Measurements from ENCODE around the gene CAP2. TPM values are rescaled to one million over a fixed set of nuclear protein-coding genes. Genes with fewer than 3 reads are reported as not detected.
"Not testable (repeated sequence)": the region's sequence is repeated elsewhere in the genome, so short reads cannot be mapped to it uniquely, and the experiment has no call there.

CAP2 gene
- total RNA-seq, 4 donors from 2014 or later = 11.8 to 27.6 (median 15.0) TPM

- Histone ChIP-seq H3K27ac (no peak overlapping the region), H3K4me1 (no peaks in the 10 kb centered on the region), H3K4me3 (no peak overlapping the region), H3K36me3 (no peaks in the 10 kb centered on the region), H3K27me3 (no peaks in the 10 kb centered on the region), H3K9me3 (no peaks in the 10 kb centered on the region)
- intact Hi-C loops (cut with DNase I; ENCODE audit: low total_unique reads) = no loop called here
- TF ChIP-seq POLR2A (IDR thresholded peaks at IDR 0.05) (no peak), CTCF (IDR thresholded peaks at IDR 0.05) (no peak)
- no peak for DNase-seq
These were observed 38.2 kb downstream of the CAP2 start for GRCh38 chr6:17431581-17431980.

DNA sequence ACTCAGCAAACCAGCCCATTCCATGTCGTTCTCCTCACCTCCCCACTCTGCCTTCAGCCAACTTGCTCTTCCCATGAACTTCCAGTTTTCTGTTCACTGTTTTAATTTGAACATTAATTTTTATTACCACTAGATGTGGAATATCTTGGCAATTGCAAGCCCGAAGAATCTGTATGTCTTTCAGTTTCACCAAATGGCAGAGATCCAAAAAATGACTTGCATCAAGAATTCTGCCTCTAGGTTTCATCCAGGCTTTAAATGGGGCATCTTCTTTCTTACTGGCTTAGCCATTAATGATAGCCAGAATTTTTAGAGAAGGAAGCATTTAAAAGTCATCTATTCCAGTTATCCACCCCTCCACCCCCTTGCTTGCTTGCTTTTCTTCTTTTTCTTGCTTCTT lies 39.0 kb downstream of the CAP2 start:
- Histone ChIP-seq H3K4me1 (no peaks in the 10 kb centered on the region), H3K4me3 (no peak overlapping the region), H3K27ac (no peak overlapping the region), H3K36me3 (no peaks in the 10 kb centered on the region), H3K9me3 (no peaks in the 10 kb centered on the region), H3K27me3 (no peaks in the 10 kb centered on the region)
- TF ChIP-seq CTCF (IDR thresholded peaks at IDR 0.05) = no peak
- intact Hi-C loops (cut with DNase I; ENCODE audit: low total_unique reads) = no loop called here
- no peak for DNase-seq

- H3K4me1 ChIP-seq = no peaks in the 10 kb centered on the region
- intact Hi-C loops (cut with DNase I; ENCODE audit: low total_unique reads) = no loop called here
- H3K27me3 ChIP-seq = no peaks in the 10 kb centered on the region
- no peaks in the 10 kb centered on the region for H3K36me3 ChIP-seq
- H3K27ac ChIP-seq = no peak overlapping the region
- no peaks in the 10 kb centered on the region for H3K9me3 ChIP-seq
- TF ChIP-seq CTCF (IDR thresholded peaks at IDR 0.05) (no peak), POLR2A (IDR thresholded peaks at IDR 0.05) (no peak)
- no peak overlapping the region for H3K4me3 ChIP-seq
- no peak for DNase-seq
These were observed 46.0 kb downstream of the CAP2 start for GRCh38 chr6:17439243-17439993.

GRCh38 chr6:17440811-17441210 lies 47.4 kb downstream of the CAP2 start:
- H3K27ac ChIP-seq; DNase-seq; H3K4me3 ChIP-seq; intact Hi-C loops (cut with DNase I; ENCODE audit: low total_unique reads); H3K9me3 ChIP-seq; H3K27me3 ChIP-seq; H3K4me1 ChIP-seq; H3K36me3 ChIP-seq: not testable (repeated sequence)

- TF ChIP-seq POLR2A (IDR thresholded peaks at IDR 0.05) = no peak
- TF ChIP-seq CTCF (IDR thresholded peaks at IDR 0.05) = no peak
- H3K36me3 ChIP-seq = no peaks in the 10 kb centered on the region
- no peaks in the 10 kb centered on the region for H3K27me3 ChIP-seq
- no peak for DNase-seq
- no peaks in the 10 kb centered on the region for H3K9me3 ChIP-seq
- H3K4me1 ChIP-seq = no peaks in the 10 kb centered on the region
- intact Hi-C loops (cut with DNase I; ENCODE audit: low total_unique reads) = no loop called here
- no peak overlapping the region for H3K4me3 ChIP-seq
- no peak overlapping the region for H3K27ac ChIP-seq
These were observed 48.8 kb downstream of the CAP2 start for GRCh38 chr6:17442196-17442595.

DNA sequence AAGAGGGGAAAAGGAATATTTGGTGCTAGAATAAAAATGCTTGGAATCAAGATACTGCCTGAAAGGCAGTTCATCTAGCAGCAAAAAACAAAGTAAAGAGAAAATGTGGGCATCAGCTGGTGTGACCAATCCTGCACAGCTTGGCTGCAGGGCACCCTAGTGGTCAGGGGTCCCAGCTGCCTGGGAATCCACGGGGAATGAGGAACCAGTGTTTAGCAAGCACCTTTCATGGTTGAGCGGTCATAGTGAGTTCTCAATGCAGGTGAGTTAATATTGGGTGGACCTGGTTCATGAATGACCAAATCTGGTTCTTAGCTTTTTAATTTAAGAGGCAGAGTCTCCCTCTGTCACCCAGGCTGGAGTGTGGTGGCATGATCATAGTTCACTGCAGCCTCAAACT lies 53.3 kb downstream of the CAP2 start:
- no peaks in the 10 kb centered on the region for H3K36me3 ChIP-seq
- H3K4me3 ChIP-seq = no peak overlapping the region
- H3K27me3 ChIP-seq = no peaks in the 10 kb centered on the region
- intact Hi-C loops (cut with DNase I; ENCODE audit: low total_unique reads) = no loop called here
- H3K9me3 ChIP-seq = no peaks in the 10 kb centered on the region
- no peaks in the 10 kb centered on the region for H3K4me1 ChIP-seq
- H3K27ac ChIP-seq = no peak overlapping the region
- TF ChIP-seq CTCF (IDR thresholded peaks at IDR 0.05) (no peak), POLR2A (IDR thresholded peaks at IDR 0.05) (no peak)
- DNase-seq = no peak

Measured in uterus (tissue), 4 donors.